Lung (tissue), 12 donors: ENCODE measurements around the gene PHF21A. TPM values are rescaled to one million over a fixed set of nuclear protein-coding genes. Genes with fewer than 3 reads are reported as not detected.
"Not testable (repeated sequence)": the region's sequence is repeated elsewhere in the genome, so short reads cannot be mapped to it uniquely, and the experiment has no call there.

Experiments
- ATAC-seq: fragments of 200-7000 bp; cut with Tn5 transposase; one replicate; pipeline ENCODE4 v1.9.1; 2020; ENCODE audit warnings: moderate number of reproducible peaks; ENCODE audit not compliant: insufficient read depth, low FRiP score
- DNase-seq, 3 donors: peaks; one replicate each; pipeline ENCODE4 v3.0.0-alpha.2; 2013 to 2017
- H3K27ac ChIP-seq, 2 donors: one replicate each; pipeline ENCODE4 v1.5.1; 2013; ENCODE audit warnings: mild to moderate bottlenecking in 2 of 2, moderate library complexity in 2 of 2, control low read depth in 1 of 2, inconsistent platforms in 1 of 2, low read depth in 1 of 2, low read length in 1 of 2
- H3K27me3 ChIP-seq, 3 donors: one replicate each; pipeline ENCODE4 v1.5.1; 2013; ENCODE audit warnings: low read length in 2 of 3; ENCODE audit not compliant: control insufficient read depth in 3 of 3, insufficient read depth in 3 of 3
- H3K36me3 ChIP-seq, 4 donors: one replicate each; pipeline ENCODE4 v1.5.1; 2013; ENCODE audit warnings: low read length in 4 of 4, mild to moderate bottlenecking in 1 of 4, moderate library complexity in 1 of 4; ENCODE audit not compliant: control insufficient read depth in 4 of 4, insufficient read depth in 4 of 4
- H3K4me1 ChIP-seq, 5 donors: one replicate each; pipeline ENCODE4 v1.5.1; 2013; ENCODE audit warnings: low read length in 5 of 5, mild to moderate bottlenecking in 2 of 5, moderate library complexity in 1 of 5; ENCODE audit not compliant: control insufficient read depth in 5 of 5, insufficient read depth in 5 of 5
- H3K4me3 ChIP-seq: one replicate; pipeline ENCODE4 v1.5.1; 2013; ENCODE audit warnings: mild to moderate bottlenecking, control low read depth, moderate library complexity
- H3K9ac ChIP-seq, 2 donors: one replicate each; pipeline ENCODE4 v1.5.1; 2013; ENCODE audit warnings: low read length in 2 of 2, control low read depth in 1 of 2; ENCODE audit not compliant: insufficient read depth in 1 of 2
- H3K9me3 ChIP-seq, 4 donors: one replicate each; pipeline ENCODE4 v1.5.1; 2013; ENCODE audit warnings: low read length in 3 of 4, mild to moderate bottlenecking in 1 of 4, moderate library complexity in 1 of 4; ENCODE audit not compliant: control insufficient read depth in 4 of 4, insufficient read depth in 3 of 4
- WGBS, 2 donors: extraction: QIAGEN DNeasy Blood & Tissue Kit; methylation state at CpG; one replicate each; pipeline ENCODE4 v1.1.7; 2013; 5-methylcytosine and 5-hydroxymethylcytosine counted together
- polyA plus RNA-seq, 2 donors: library from polyadenylated mRNA; stranded (reverse); fragments of 200-250 nt; gene quantifications; one replicate each; pipeline ENCODE4 v1.2.1, GENCODE V29; 2013
- total RNA-seq, 2 donors: library from RNA; depleted of rRNA in 1 of 2; stranded (reverse); fragments of >200 nt in 1 of 2; gene quantifications; one replicate each; pipeline ENCODE4 v1.2.1, GENCODE V29; 2014 to 2021
- TF ChIP-seq, protein P1 (sequence below): IDR thresholded peaks from 2 replicates; pipeline ENCODE4 v1.5.1; 2012; ENCODE audit warnings: mild to moderate bottlenecking; ENCODE audit errors: control extremely low read depth, extremely low read depth
- donor health status: control.
- donor health status: control.
- donor health status: Bipolar disorder and iron deficiency.
- donor health status: healthy.
- donor health status: DM: yes; HTN: yes; CAD: no.

Gene PHF21A
- total and polyA plus RNA-seq, 4 donors, result 16.2 to 57.0 (median 29.9) TPM

DNA sequence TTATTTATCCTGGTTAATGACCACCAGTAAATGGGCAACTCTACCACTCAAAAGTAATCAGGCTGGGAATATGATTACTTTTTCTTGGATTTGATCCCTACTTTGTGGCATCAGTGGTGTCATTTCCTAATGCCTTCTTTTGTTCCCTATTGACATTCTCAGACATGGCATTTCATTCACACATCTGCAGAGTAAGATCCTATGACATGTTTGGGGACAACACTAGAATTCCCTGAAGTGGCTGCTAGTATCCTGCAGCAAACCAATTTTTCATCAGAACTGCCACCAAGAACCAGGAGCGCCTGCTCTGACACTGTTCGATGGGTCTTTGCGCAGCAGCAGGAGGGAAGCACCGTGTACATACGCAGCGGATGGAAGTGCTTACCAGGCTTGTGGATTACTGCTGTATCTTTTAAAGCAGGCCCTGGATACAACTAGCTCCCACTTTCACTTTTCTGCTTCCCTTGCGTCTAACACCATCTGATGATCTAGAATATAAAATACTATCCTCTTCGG is 101.1 kb downstream of the PHF21A start:
- no peak overlapping the region for H3K4me3 ChIP-seq
- H3K27me3 ChIP-seq, result no peaks in the 10 kb centered on the region
- no peaks in the 10 kb centered on the region for H3K4me1 ChIP-seq
- ATAC-seq (no peak), DNase-seq (no peak)
- peaks cover 0 to 6% (median 2%) of the 10 kb centered on the region in 4 donors for H3K36me3 ChIP-seq
- WGBS, 2 donors, result 97 to 98% methylated on average over 8 of the region's 8 CpGs
- no peak overlapping the region for H3K9ac ChIP-seq
- TF ChIP-seq, protein P1, sequence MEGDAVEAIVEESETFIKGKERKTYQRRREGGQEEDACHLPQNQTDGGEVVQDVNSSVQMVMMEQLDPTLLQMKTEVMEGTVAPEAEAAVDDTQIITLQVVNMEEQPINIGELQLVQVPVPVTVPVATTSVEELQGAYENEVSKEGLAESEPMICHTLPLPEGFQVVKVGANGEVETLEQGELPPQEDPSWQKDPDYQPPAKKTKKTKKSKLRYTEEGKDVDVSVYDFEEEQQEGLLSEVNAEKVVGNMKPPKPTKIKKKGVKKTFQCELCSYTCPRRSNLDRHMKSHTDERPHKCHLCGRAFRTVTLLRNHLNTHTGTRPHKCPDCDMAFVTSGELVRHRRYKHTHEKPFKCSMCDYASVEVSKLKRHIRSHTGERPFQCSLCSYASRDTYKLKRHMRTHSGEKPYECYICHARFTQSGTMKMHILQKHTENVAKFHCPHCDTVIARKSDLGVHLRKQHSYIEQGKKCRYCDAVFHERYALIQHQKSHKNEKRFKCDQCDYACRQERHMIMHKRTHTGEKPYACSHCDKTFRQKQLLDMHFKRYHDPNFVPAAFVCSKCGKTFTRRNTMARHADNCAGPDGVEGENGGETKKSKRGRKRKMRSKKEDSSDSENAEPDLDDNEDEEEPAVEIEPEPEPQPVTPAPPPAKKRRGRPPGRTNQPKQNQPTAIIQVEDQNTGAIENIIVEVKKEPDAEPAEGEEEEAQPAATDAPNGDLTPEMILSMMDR, result no peak
- H3K27ac ChIP-seq, result no peak overlapping the region
- H3K9me3 ChIP-seq, result no peaks in the 10 kb centered on the region

DNA sequence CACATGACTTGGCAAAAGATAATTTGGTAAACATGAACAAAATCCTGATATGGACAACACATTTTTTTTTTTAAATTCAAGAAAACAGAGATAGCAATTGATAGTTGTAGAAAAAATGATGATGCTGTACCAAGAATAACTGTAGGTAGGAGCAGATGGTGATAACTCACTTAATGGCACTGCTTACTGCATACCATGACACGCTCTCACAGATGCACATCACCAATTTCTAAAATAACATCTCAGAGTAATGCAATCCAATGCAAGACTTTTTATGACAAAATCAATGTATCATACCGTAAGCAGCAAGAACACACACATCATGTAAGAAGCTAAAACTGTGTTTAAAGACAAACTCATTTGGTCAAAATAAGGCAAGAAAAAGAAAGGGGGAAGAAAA is 102.6 kb downstream of the PHF21A start:
- no peaks in the 10 kb centered on the region for H3K9me3 ChIP-seq
- peaks cover 0 to 6% (median 2%) of the 10 kb centered on the region in 4 donors for H3K36me3 ChIP-seq
- DNase-seq, result no peak
- no peak overlapping the region for H3K4me3 ChIP-seq
- no peaks in the 10 kb centered on the region for H3K4me1 ChIP-seq
- no peak for ATAC-seq
- TF ChIP-seq, protein P1, result no peak
- H3K9ac ChIP-seq, result no peak overlapping the region
- H3K27me3 ChIP-seq, result no peaks in the 10 kb centered on the region
- 98 to 99% methylated on average over 2 of the region's 2 CpGs for WGBS, 2 donors
- no peak overlapping the region for H3K27ac ChIP-seq

DNA sequence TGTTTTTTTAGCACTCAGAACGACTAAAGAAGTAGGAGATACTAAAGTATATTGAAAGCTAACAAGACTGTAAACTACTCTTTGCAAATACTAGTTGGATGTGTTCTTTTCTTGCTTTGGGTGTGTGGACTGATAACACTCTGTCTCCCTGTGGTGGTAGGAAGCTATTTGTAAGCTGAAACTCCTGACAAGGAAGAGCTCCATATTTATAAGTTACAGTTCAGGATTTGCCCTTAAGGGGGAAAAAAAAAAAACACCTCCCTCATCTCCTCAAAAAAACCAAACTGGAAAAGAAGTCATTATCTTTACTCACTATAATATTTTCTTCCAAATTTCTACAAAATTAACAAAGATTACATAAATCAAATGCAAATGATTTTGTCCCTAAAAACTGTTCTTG is 103.9 kb downstream of the PHF21A start:
- Histone ChIP-seq H3K4me1 (peaks cover 0 to 3% (median 0%) of the 10 kb centered on the region in 5 donors), H3K27me3 (no peaks in the 10 kb centered on the region), H3K4me3 (no peak overlapping the region), H3K36me3 (peaks cover 0 to 6% (median 2%) of the 10 kb centered on the region in 4 donors), H3K9ac (no peak overlapping the region), H3K27ac (no peak overlapping the region), H3K9me3 (no peaks in the 10 kb centered on the region)
- WGBS, 2 donors, result 77 to 83% methylated on average over 1 of the region's 1 CpG
- no peak for ATAC-seq
- TF ChIP-seq, protein P1, result no peak
- DNase-seq, result no peak

DNA sequence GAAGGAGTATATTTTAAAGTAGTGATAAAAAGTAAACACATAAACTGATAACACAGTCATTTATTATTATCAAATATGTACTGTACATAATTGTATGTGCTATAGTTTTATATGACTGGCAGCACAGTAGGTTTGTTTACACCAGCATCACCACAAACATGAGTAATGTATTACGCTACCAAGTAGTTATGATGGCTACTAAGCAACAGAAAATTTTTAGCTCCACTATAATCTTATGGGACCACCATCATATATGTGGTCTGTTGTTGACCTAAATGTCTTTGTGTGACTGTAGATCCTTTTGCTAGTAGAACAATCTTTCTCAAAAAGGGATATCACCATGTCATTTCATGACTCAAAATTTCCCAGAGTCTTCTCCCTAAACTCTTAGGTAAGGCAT is 105.3 kb downstream of the PHF21A start:
- H3K4me3 ChIP-seq, result no peak overlapping the region
- no peaks in the 10 kb centered on the region for H3K27me3 ChIP-seq
- H3K27ac ChIP-seq, result no peak overlapping the region
- H3K9me3 ChIP-seq, result no peaks in the 10 kb centered on the region
- no peak overlapping the region for H3K9ac ChIP-seq
- DNase-seq (no peak), ATAC-seq (no peak)
- peaks cover 0 to under 1% (median 0%) of the 10 kb centered on the region in 4 donors for H3K36me3 ChIP-seq
- 96 to 100% methylated on average over 1 of the region's 1 CpG for WGBS, 2 donors
- peaks cover 0 to 3% (median 0%) of the 10 kb centered on the region in 5 donors for H3K4me1 ChIP-seq
- TF ChIP-seq, protein P1, result no peak

DNA sequence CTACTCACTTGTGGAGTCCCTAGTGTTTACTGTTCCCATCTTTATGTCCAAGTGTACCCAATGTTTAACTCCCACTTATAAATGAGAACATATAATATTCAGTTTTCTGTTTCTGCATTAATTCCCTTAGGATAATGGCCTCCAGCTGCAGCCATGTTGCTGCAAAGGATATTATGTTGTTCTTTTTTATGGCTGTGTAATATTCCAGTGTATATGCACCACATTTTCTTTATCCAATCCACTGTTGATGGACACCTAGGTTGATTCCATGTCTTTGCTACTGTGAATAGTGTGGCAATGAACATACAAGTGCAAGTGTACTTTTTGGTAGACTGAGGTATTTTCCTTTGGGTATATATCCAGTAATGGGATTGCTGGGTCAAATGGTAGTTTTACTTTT is 107.1 kb downstream of the PHF21A start:
- H3K9me3 ChIP-seq, H3K36me3 ChIP-seq, H3K27ac ChIP-seq, DNase-seq, ATAC-seq, H3K4me3 ChIP-seq, H3K9ac ChIP-seq, H3K27me3 ChIP-seq: not testable (repeated sequence)
- H3K4me1 ChIP-seq, result peaks cover 0 to 19% (median 6%) of the 10 kb centered on the region in 5 donors
